Activated CD4-positive, alpha-beta T cell treated with anti-CD3 and anti-CD28 coated beads for 36 hours (primary cell): ENCODE data around the gene OPN1SW. TPM values are rescaled to one million over a fixed set of nuclear protein-coding genes. Genes with fewer than 3 reads are reported as not detected.

Experiments used
- ATAC-seq: fragments of 200-7000 bp; cut with Tn5 transposase; one replicate; pipeline ENCODE4 v1.10.0; 2021; ENCODE audit warnings: mild to moderate bottlenecking, moderate library complexity
- CTCF ChIA-PET: fragments of 350-600 bp; sonication (Branson Sonifier 250); formaldehyde crosslinking; loops from one replicate; lab custom pipeline; 2021; ENCODE audit warnings: antibody characterized with exemption; lab: Charles Lee
- POLR2A ChIA-PET: fragments of 350-600 bp; sonication (Branson Sonifier 250); formaldehyde crosslinking; loops from one replicate; lab custom pipeline; 2021; ENCODE audit warnings: antibody characterized with exemption, inconsistent platforms; lab: Charles Lee
- DNase-seq: peaks from one replicate; pipeline ENCODE4 v3.0.0-alpha.2; 2020
- H3K27ac Mint-ChIP-seq: one replicate; pipeline ENCODE4 v1.8.0; 2021; ENCODE audit warnings: mixed read lengths
- H3K27me3 Mint-ChIP-seq: one replicate; pipeline ENCODE4 v1.8.0; 2021; ENCODE audit warnings: mixed read lengths
- H3K36me3 Mint-ChIP-seq: one replicate; pipeline ENCODE4 v1.8.0; 2021; ENCODE audit warnings: low read depth, mixed read lengths
- H3K4me1 Mint-ChIP-seq: one replicate; pipeline ENCODE4 v1.8.0; 2021; ENCODE audit warnings: mixed read lengths
- H3K4me3 Mint-ChIP-seq: one replicate; pipeline ENCODE4 v1.8.0; 2021; ENCODE audit warnings: mild to moderate bottlenecking, moderate library complexity, mixed read lengths
- H3K9me3 Mint-ChIP-seq: one replicate; pipeline ENCODE4 v1.8.0; 2021; ENCODE audit warnings: low read depth, mixed read lengths
- intact Hi-C, 2 experiments: fragments of 100-400 bp; cut with DNase I in 1 of 2; cut with micrococcal nuclease in 1 of 2; formaldehyde crosslinking; loops; one replicate each; pipeline versions ENCODE4 v1.14.2 to v1.15.1; 2022 to 2024; cut with DNase I, micrococcal nuclease
- total RNA-seq, 2 experiments: library from RNA; stranded (reverse); gene quantifications; one replicate each; pipeline ENCODE4 v1.2.3, GENCODE V29; 2021

Gene OPN1SW
- total RNA-seq, 2 experiments from 2014 or later = not detected

DNA sequence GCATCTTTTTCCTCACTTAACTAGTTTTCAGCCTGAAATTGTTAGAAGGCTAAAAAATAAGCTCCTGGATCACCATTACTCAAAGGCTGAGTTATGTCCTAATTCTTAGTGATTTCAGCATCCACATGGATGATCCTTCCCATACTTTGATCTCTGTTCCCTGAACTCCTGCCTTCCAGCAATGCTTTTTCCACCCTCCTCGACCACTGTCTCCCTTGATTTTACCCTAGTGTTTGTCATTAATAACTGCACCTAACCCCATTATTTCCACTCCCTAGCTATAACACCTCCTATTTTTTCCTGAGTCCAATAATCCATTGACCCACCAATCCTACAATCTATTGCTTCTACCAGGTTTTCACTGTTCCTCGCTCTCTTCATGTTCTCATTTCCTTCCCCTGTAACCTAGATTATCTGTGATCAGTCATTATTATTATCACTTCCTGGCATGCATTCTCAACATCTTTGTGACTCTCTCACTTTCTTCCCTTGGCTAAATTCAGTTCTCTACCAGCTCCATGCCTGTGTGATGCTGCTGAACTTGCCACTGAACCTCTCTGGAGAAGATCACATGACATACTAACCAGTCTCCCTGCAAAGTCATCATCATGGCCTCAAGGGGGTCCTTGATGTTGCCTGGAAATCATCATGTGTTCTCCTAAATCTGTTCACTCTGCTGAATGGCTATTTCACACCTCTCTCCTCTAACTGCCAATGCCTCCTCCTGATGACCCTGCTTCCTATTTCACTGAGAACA is 42.9 kb downstream of the OPN1SW start:
- no peak overlapping the region for H3K27ac Mint-ChIP-seq
- ATAC-seq (no peak), DNase-seq (no peak)
- no peaks in the 10 kb centered on the region for H3K9me3 Mint-ChIP-seq
- H3K27me3 Mint-ChIP-seq = peaks cover 11% of the 10 kb centered on the region
- ChIA-PET CTCF (interaction anchor here (0.6 to 1.2 kb wide), 3 partner anchors 30 to 359 kb away, joined by 3 to 4 read pairs (median 3); no protein-coding TSS in a partner anchor), POLR2A (no interaction called here)
- no peak overlapping the region for H3K4me3 Mint-ChIP-seq
- intact Hi-C loops = loop anchor here in 1 of 2 experiments (10.0 kb wide), 1 partner anchor 702 kb away; the partner anchor contains the start of gene STRIP2
- no peaks in the 10 kb centered on the region for H3K4me1 Mint-ChIP-seq
- H3K36me3 Mint-ChIP-seq = no peaks in the 10 kb centered on the region

DNA sequence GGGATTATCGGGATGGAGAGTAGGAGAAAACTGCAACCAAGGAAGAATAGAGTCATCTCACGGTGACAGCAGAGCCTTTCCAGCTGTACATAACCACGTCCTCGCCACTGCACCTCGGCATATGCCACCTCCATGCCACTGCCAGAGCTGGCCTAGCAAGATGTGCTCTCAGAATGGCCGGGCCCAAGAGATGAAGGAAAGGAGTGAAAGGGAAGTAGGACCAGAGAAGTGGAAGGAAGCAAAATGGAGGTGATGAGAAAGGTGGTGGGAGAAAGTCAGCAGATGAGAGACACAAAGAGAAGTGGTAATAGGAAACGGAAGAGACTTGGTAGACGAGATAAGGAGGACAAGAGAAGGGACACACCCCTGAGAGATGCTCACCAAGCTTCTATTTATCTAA is 44.4 kb downstream of the OPN1SW start:
- no peak overlapping the region for H3K27ac Mint-ChIP-seq
- peaks cover 13% of the 10 kb centered on the region for H3K27me3 Mint-ChIP-seq
- ChIA-PET CTCF (no interaction called here), POLR2A (no interaction called here)
- H3K9me3 Mint-ChIP-seq = no peaks in the 10 kb centered on the region
- no peak for DNase-seq
- intact Hi-C loops = loop anchor here in 1 of 2 experiments (10.0 kb wide), 1 partner anchor 704 kb away; the partner anchor contains the start of gene STRIP2
- ATAC-seq = no peak
- no peak overlapping the region for H3K4me3 Mint-ChIP-seq
- H3K4me1 Mint-ChIP-seq = no peaks in the 10 kb centered on the region
- no peaks in the 10 kb centered on the region for H3K36me3 Mint-ChIP-seq

DNA sequence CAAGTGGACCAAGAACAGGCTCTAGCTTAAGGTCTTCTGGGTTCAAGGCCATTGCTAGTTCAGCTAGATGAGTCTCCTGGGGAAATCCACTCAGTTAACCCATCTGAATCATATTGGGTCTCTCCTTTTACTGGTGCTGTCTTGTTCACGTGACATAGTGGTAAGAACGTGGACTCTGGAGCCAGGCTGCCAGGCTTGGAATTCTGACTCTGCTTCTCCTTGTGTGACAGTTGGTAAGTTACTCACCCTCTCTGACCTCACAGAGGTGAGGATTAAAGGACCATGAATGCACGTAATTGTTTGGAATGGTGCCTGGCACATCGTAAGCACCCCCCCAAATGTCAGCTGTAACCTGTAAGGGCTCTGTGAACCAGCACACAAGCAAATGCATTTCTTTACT is 46.1 kb downstream of the OPN1SW start:
- no peak overlapping the region for H3K27ac Mint-ChIP-seq
- ATAC-seq (no peak), DNase-seq (no peak)
- peaks cover 13% of the 10 kb centered on the region for H3K27me3 Mint-ChIP-seq
- no peaks in the 10 kb centered on the region for H3K9me3 Mint-ChIP-seq
- POLR2A ChIA-PET = no interaction called here
- intact Hi-C loops = no loop called here
- H3K4me1 Mint-ChIP-seq = no peaks in the 10 kb centered on the region
- CTCF ChIA-PET = interaction anchor here (1.4 kb wide), 1 partner anchor 8 kb away, joined by 3 read pairs; no protein-coding TSS in a partner anchor
- no peak overlapping the region for H3K4me3 Mint-ChIP-seq
- H3K36me3 Mint-ChIP-seq = no peaks in the 10 kb centered on the region

DNA sequence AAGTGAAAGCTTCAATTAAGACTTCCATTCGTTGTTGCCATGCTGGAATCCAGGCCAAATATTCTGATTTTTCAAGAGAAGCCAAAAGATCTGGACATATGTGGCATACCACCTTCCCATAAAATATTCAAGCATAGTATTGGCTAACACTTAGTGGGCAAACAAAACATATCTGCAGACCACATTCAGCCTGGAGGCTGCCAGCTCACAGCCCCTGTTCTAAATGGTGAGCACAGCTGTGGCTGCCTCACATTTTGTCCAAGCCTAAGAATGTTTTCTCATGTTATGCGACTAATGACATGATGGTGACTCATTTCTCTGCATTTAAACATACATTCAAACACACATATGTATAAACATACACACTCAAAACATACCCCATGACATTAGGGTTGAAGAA is 47.0 kb downstream of the OPN1SW start:
- Mint-ChIP-seq H3K36me3 (no peaks in the 10 kb centered on the region), H3K4me1 (no peaks in the 10 kb centered on the region), H3K27ac (no peak overlapping the region), H3K9me3 (no peaks in the 10 kb centered on the region), H3K27me3 (peaks cover 15% of the 10 kb centered on the region), H3K4me3 (no peak overlapping the region)
- DNase-seq = no peak
- CTCF ChIA-PET = interaction anchor here (1.4 kb wide), 1 partner anchor 9 kb away, joined by 3 read pairs; no protein-coding TSS in a partner anchor
- peak; percentile 26 for ATAC-seq
- POLR2A ChIA-PET = no interaction called here
- intact Hi-C loops = no loop called here

DNA sequence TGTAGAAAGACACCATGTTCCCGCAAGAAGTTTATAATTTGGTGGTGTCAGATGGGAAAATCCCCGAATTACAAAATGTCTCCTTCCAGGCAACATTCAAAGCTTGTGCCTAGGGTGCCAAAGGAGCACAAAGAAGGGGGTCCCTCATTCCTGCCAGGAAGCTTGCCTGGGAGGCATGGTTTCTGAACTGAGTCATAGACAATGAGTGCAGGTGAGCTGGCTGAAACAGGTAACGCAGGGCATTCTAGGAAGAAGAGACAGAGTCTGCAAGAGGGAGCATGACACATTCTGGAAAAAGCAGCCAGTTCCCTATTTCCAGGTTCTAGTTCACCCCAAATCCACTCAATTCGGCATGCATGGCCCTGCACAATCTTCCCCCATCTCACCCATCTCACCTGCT is 48.4 kb downstream of the OPN1SW start:
- intact Hi-C loops = no loop called here
- ATAC-seq (no peak), DNase-seq (no peak)
- H3K27ac Mint-ChIP-seq = no peak overlapping the region
- H3K36me3 Mint-ChIP-seq = no peaks in the 10 kb centered on the region
- ChIA-PET CTCF (interaction anchor here (0.8 to 1.4 kb wide), 2 partner anchors 12 to 14 kb away, joined by 3 to 4 read pairs; partner anchors contain the start of gene CALU), POLR2A (no interaction called here)
- H3K4me3 Mint-ChIP-seq = no peak overlapping the region
- H3K9me3 Mint-ChIP-seq = no peaks in the 10 kb centered on the region
- H3K4me1 Mint-ChIP-seq = no peaks in the 10 kb centered on the region
- peaks cover 15% of the 10 kb centered on the region for H3K27me3 Mint-ChIP-seq

DNA sequence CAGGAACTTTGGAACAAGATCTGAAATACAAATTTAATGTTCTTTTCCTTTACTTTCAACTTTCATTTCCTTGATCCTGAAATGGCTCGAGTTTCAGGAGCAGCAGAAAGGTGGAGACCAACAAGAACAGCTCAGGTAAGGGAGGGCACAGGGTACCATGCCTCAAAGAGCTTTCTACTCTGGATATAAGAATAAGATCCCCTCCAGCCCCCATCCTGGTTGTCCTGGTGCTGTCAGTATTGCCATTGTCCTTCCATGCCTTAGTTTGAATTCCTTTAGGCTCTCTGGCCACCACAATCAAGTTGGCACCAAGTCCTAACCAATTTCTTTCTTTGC is 48.9 kb downstream of the OPN1SW start:
- Mint-ChIP-seq H3K4me1 (no peaks in the 10 kb centered on the region), H3K36me3 (no peaks in the 10 kb centered on the region), H3K9me3 (no peaks in the 10 kb centered on the region), H3K27me3 (peaks cover 14% of the 10 kb centered on the region), H3K27ac (no peak overlapping the region), H3K4me3 (no peak overlapping the region)
- intact Hi-C loops = no loop called here
- no peak for DNase-seq
- ATAC-seq = no peak
- POLR2A ChIA-PET = no interaction called here
- CTCF ChIA-PET = interaction anchor here (0.6 to 1.4 kb wide), 3 partner anchors 12 to 273 kb away, joined by 3 to 4 read pairs (median 3); partner anchors contain the start of gene CALU

DNA sequence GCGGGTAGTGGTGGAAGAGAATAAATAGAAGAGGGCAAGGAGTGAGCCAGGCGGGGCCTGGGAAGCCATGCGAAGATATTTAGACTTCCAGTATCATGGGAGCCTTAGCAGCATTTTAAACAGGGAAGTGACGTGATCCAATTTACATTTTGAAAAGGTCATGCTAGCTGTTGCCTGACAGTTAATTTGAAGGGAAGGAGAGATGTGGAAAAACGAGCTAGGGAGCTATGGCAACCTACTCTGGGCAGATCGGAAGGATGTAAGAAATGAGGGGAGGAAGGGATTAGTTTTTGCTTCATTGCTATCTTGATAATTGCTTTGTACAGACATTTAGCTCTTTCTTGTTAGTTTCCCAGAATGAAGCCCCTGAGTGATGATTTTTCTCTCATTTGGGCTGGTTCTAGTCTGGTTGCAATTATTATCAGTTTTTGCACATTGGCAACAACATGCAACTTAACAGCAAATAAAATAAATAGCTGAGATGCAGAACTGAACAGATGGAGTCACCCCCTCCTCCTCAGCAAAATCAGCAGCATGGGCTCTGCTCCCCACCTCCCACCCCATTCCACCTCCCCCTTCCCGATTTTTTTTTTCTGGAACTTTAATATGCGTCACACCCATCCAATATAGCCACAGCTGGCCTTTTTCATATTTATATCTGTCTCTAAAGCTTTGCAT is 49.4 kb downstream of the OPN1SW start:
- H3K9me3 Mint-ChIP-seq = no peaks in the 10 kb centered on the region
- no peak for ATAC-seq
- POLR2A ChIA-PET = no interaction called here
- intact Hi-C loops = no loop called here
- H3K4me1 Mint-ChIP-seq = no peaks in the 10 kb centered on the region
- DNase-seq = no peak
- CTCF ChIA-PET = interaction anchor here (0.6 to 1.4 kb wide), 4 partner anchors 13 to 272 kb away, joined by 3 to 4 read pairs (median 3); partner anchors contain the start of gene CALU
- no peak overlapping the region for H3K27ac Mint-ChIP-seq
- H3K36me3 Mint-ChIP-seq = no peaks in the 10 kb centered on the region
- H3K4me3 Mint-ChIP-seq = no peak overlapping the region
- peaks cover 12% of the 10 kb centered on the region for H3K27me3 Mint-ChIP-seq

DNA sequence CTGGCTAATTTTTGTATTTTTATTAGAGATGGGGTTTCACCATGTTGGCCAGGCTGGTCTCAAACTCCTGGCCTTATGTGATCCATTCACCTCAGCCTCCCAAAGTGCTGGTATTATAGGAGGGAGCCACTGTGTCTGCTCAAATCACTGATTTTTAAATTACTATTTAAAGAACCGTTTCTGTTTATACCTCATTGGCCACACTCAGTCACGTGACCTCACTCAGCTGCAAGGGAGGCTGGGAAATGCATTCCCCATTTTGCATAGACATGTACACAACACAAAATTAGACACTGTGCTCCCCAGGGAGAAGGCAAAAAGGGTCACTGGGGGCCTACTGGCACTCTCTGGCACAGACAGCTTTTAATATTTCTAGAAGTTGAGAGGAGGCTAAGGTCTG is 50.1 kb downstream of the OPN1SW start:
- H3K4me1 Mint-ChIP-seq = no peaks in the 10 kb centered on the region
- no peaks in the 10 kb centered on the region for H3K36me3 Mint-ChIP-seq
- H3K27me3 Mint-ChIP-seq = peaks cover 9% of the 10 kb centered on the region
- no peak overlapping the region for H3K4me3 Mint-ChIP-seq
- ATAC-seq (no peak), DNase-seq (no peak)
- intact Hi-C loops = no loop called here
- POLR2A ChIA-PET = no interaction called here
- H3K27ac Mint-ChIP-seq = no peak overlapping the region
- CTCF ChIA-PET = no interaction called here
- no peaks in the 10 kb centered on the region for H3K9me3 Mint-ChIP-seq

DNA sequence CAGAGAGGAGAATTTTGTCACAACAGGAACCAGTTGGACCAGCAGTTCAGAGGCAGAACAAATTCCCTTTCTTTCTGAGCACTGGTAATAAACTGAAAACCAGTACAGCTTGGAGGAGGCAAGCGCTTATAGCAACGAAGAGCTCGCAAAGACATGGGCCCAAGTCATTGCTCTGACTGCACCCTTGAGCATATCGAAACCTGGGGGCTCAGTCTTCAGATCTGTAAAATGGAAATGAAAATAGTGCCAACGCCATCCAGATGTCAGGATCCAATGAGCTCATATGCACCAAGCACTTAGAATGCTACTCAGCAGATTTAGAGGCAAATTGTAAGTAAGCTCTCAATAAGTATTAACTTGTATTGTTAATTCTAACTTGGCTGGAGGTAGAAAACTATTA is 50.9 kb downstream of the OPN1SW start:
- H3K9me3 Mint-ChIP-seq = no peaks in the 10 kb centered on the region
- H3K4me1 Mint-ChIP-seq = no peaks in the 10 kb centered on the region
- CTCF ChIA-PET = interaction anchor here (0.6 kb wide), 1 partner anchor 47 kb away, joined by 3 read pairs; no protein-coding TSS in a partner anchor
- H3K4me3 Mint-ChIP-seq = no peak overlapping the region
- H3K27ac Mint-ChIP-seq = no peak overlapping the region
- no peaks in the 10 kb centered on the region for H3K36me3 Mint-ChIP-seq
- POLR2A ChIA-PET = no interaction called here
- ATAC-seq (no peak), DNase-seq (no peak)
- intact Hi-C loops = no loop called here
- peaks cover 9% of the 10 kb centered on the region for H3K27me3 Mint-ChIP-seq
